CD4-positive, alpha-beta T cell (primary cell): Measurements from ENCODE around the gene MGAT5B. TPM values are rescaled to one million over a fixed set of nuclear protein-coding genes. Genes with fewer than 3 reads are reported as not detected.

Source experiments
- ATAC-seq: fragments of 200-7000 bp; cut with Tn5 transposase; one replicate; pipeline ENCODE4 v1.10.0; 2022; ENCODE audit warnings: mild to moderate bottlenecking; ENCODE audit not compliant: poor library complexity
- CTCF ChIA-PET: fragments of 350-600 bp; sonication (Branson Sonifier 250); formaldehyde crosslinking; loops from one replicate; lab custom pipeline; 2021; ENCODE audit warnings: antibody characterized with exemption, inconsistent platforms; lab: Charles Lee
- POLR2A ChIA-PET: fragments of 350-600 bp; sonication (Branson Sonifier 250); formaldehyde crosslinking; loops from one replicate; lab custom pipeline; 2021; ENCODE audit warnings: antibody characterized with exemption, inconsistent platforms; lab: Charles Lee
- DNase-seq, 14 experiments: peaks; one replicate each; pipeline ENCODE4 v3.0.0-alpha.2; 2013 to 2020; ENCODE audit warnings: mixed read lengths in 2 of 14
- H3K27ac ChIP-seq, 2 donors: one replicate each; pipeline versions ENCODE4 v1.5.1 to v1.7.0; 2013; ENCODE audit warnings: low read length in 2 of 2, low read depth in 1 of 2, mild to moderate bottlenecking in 1 of 2
- H3K27me3 ChIP-seq, 2 experiments: 1 replicate in 1 of 2; 2 replicates in 1 of 2; pipeline versions ENCODE4 v1.6.1 to v1.7.0; 2013; ENCODE audit warnings: low read length in 2 of 2, control low read depth in 1 of 2, mild to moderate bottlenecking in 1 of 2, moderate library complexity in 1 of 2; ENCODE audit not compliant: insufficient read depth in 2 of 2, control insufficient read depth in 1 of 2
- H3K36me3 ChIP-seq: one replicate; pipeline ENCODE4 v1.6.1; 2013; ENCODE audit warnings: low read length, control low read depth; ENCODE audit not compliant: insufficient read depth
- H3K4me1 ChIP-seq: one replicate; pipeline ENCODE4 v1.6.1; 2013; ENCODE audit warnings: low read length, control low read depth; ENCODE audit not compliant: insufficient read depth
- H3K4me3 ChIP-seq: one replicate; pipeline ENCODE4 v1.5.1; 2013; ENCODE audit warnings: mild to moderate bottlenecking, low read length, moderate library complexity
- H3K9me3 ChIP-seq, 2 experiments: 1 replicate in 1 of 2; 2 replicates in 1 of 2; pipeline versions ENCODE4 v1.6.1 to v1.7.0; 2013; ENCODE audit warnings: low read length in 2 of 2, mild to moderate bottlenecking in 2 of 2, control low read depth in 1 of 2, moderate library complexity in 1 of 2; ENCODE audit not compliant: control insufficient read depth in 1 of 2, insufficient read depth in 1 of 2
- H3K27ac Mint-ChIP-seq: one replicate; pipeline ENCODE4 v1.8.0; 2020; ENCODE audit warnings: mixed read lengths
- H3K27me3 Mint-ChIP-seq: one replicate; pipeline ENCODE4 v1.8.0; 2021; ENCODE audit warnings: mixed read lengths
- H3K36me3 Mint-ChIP-seq: one replicate; pipeline ENCODE4 v1.8.0; 2021; ENCODE audit warnings: low read depth, mixed read lengths
- H3K4me1 Mint-ChIP-seq: one replicate; pipeline ENCODE4 v1.8.0; 2021; ENCODE audit warnings: low read depth, mixed read lengths
- H3K4me3 Mint-ChIP-seq: one replicate; pipeline ENCODE4 v1.8.0; 2020; ENCODE audit warnings: mild to moderate bottlenecking, mixed read lengths
- H3K9me3 Mint-ChIP-seq: one replicate; pipeline ENCODE4 v1.8.0; 2020; ENCODE audit warnings: mixed read lengths
- intact Hi-C, 2 experiments: fragments of 100-400 bp; cut with DNase I in 1 of 2; cut with micrococcal nuclease in 1 of 2; formaldehyde crosslinking; loops; one replicate each; pipeline versions ENCODE4 v1.15.1 to v1.9.0; 2023 to 2025; cut with DNase I, micrococcal nuclease
- total RNA-seq, 174 experiments: library from RNA in 2 of 174; stranded (reverse) in 2 of 174; gene quantifications; one replicate each; pipeline ENCODE4 v1.2.3 and lab custom pipeline; 2021 to 2026
- TF ChIP-seq, protein P1 (sequence below): fragments of 200-600 bp; IDR thresholded peaks from one replicate; pipeline ENCODE4 v1.8.0; 2022; ENCODE audit warnings: antibody characterized with exemption, mild to moderate bottlenecking

The MGAT5B gene
- total RNA-seq, 2 experiments from 2014 or later: 0.28 to 0.77 TPM

DNA sequence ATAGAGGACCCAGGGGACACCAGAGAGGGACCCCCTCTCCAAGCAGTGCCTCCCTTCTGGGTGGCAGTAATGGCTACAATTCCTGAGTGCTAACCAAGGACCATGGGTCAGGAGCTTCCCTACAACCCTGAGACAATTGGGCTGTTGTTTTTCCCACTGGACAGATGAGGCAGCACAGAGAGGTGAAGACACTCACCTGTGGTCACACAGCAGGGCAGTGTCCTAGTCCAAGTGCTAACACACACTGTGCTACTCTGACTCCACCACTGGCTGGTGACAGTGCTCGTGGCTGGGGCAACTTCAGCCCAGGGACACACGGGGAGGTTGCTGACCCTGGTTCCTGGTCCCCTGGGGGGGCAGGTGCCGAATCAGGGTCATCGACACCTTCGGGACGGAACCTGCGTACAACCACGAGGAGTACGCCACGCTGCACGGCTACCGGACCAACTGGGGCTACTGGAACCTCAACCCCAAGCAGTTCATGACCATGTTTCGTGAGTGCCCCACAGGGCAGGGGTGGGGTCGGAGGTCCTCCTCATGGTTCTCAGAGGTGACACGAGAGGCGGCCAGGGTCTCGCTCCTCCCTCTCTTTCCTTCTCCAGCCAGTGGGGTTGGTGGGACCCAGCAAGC, 58.1 kb downstream of the MGAT5B start:
- intact Hi-C loops: loop anchor here in 1 of 2 experiments (10.0 kb wide), 1 partner anchor 818 kb away; no protein-coding TSS in a partner anchor
- H3K4me1 Mint-ChIP-seq: no peaks in the 10 kb centered on the region
- H3K27ac ChIP-seq: no peak overlapping the region
- no peaks in the 10 kb centered on the region for H3K36me3 ChIP-seq
- H3K4me1 ChIP-seq: peaks cover 6% of the 10 kb centered on the region
- POLR2A ChIA-PET: no interaction called here
- no peak overlapping the region for H3K4me3 ChIP-seq
- H3K4me3 Mint-ChIP-seq: no peak overlapping the region
- no peaks in the 10 kb centered on the region for H3K9me3 ChIP-seq
- TF ChIP-seq, protein P1, sequence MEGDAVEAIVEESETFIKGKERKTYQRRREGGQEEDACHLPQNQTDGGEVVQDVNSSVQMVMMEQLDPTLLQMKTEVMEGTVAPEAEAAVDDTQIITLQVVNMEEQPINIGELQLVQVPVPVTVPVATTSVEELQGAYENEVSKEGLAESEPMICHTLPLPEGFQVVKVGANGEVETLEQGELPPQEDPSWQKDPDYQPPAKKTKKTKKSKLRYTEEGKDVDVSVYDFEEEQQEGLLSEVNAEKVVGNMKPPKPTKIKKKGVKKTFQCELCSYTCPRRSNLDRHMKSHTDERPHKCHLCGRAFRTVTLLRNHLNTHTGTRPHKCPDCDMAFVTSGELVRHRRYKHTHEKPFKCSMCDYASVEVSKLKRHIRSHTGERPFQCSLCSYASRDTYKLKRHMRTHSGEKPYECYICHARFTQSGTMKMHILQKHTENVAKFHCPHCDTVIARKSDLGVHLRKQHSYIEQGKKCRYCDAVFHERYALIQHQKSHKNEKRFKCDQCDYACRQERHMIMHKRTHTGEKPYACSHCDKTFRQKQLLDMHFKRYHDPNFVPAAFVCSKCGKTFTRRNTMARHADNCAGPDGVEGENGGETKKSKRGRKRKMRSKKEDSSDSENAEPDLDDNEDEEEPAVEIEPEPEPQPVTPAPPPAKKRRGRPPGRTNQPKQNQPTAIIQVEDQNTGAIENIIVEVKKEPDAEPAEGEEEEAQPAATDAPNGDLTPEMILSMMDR: no peak
- no peak overlapping the region for H3K27ac Mint-ChIP-seq
- no peaks in the 10 kb centered on the region for H3K27me3 ChIP-seq
- no peaks in the 10 kb centered on the region for H3K27me3 Mint-ChIP-seq
- no peaks in the 10 kb centered on the region for H3K9me3 Mint-ChIP-seq
- H3K36me3 Mint-ChIP-seq: no peaks in the 10 kb centered on the region
- CTCF ChIA-PET: no interaction called here
- no peak for DNase-seq
- ATAC-seq: no peak

DNA sequence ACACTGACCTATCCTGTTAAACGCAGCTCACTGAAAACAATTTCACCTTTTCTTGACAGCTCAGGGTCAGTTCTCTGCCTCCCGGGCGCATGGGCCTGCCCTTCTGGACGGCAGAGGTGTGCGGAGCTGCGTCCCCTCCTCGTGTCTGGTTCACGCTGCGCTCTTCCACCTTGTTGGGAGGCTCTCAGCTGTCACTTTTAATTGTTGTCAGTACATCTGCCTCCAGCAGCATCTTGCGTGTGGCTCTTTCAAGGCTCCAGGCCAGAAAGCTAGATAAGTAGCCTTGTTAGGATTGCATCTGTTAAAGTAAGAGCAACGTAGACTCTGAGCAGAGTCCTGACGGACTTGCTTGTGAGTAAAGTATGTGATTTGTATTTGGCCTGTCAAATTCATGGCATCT, 59.4 kb downstream of the MGAT5B start:
- TF ChIP-seq, protein P1: no peak
- no peaks in the 10 kb centered on the region for H3K4me1 Mint-ChIP-seq
- no peaks in the 10 kb centered on the region for H3K9me3 ChIP-seq
- H3K4me3 Mint-ChIP-seq: no peak overlapping the region
- no peak overlapping the region for H3K27ac Mint-ChIP-seq
- H3K36me3 Mint-ChIP-seq: no peaks in the 10 kb centered on the region
- DNase-seq (no peak), ATAC-seq (no peak)
- intact Hi-C loops: loop anchor here in 1 of 2 experiments (10.0 kb wide), 1 partner anchor 817 kb away; no protein-coding TSS in a partner anchor
- peaks cover 6% of the 10 kb centered on the region for H3K4me1 ChIP-seq
- no peaks in the 10 kb centered on the region for H3K36me3 ChIP-seq
- H3K27ac ChIP-seq: no peak overlapping the region
- H3K27me3 Mint-ChIP-seq: no peaks in the 10 kb centered on the region
- POLR2A ChIA-PET: interaction anchor here (0.6 kb wide), 1 partner anchor 9 kb away, joined by 3 read pairs; no protein-coding TSS in a partner anchor
- no peaks in the 10 kb centered on the region for H3K27me3 ChIP-seq
- CTCF ChIA-PET: no interaction called here
- no peak overlapping the region for H3K4me3 ChIP-seq
- H3K9me3 Mint-ChIP-seq: no peaks in the 10 kb centered on the region

DNA sequence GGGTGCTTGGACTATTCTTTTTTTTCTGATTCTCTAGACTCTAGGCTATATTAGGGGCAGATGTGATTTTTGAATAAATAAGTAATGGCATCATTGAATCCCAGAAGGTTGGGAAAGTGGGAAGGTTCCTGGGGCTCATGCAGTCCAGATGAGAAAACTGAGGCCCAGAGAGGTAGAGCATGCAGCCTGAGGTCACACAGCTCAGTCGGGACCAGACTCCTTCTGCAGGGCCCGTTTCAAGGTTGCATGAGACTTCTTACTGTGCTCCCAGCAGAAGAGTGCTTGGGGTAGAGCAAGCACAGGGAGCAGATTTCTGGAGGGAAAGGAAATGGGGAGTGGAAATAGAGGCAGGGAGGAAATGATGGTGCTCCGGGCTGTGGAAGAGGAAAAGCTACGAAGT, 59.8 kb downstream of the MGAT5B start:
- CTCF ChIA-PET: no interaction called here

More for the DNA sequence above, 59.8 kb downstream of the MGAT5B start:
- Histone ChIP-seq H3K27ac (no peak overlapping the region), H3K4me1 (peaks cover 6% of the 10 kb centered on the region), H3K27me3 (no peaks in the 10 kb centered on the region), H3K4me3 (no peak overlapping the region), H3K36me3 (no peaks in the 10 kb centered on the region), H3K9me3 (no peaks in the 10 kb centered on the region)
- no peak for ATAC-seq
- H3K4me3 Mint-ChIP-seq: no peak overlapping the region
- POLR2A ChIA-PET: no interaction called here
- no peaks in the 10 kb centered on the region for H3K4me1 Mint-ChIP-seq
- TF ChIP-seq, protein P1: no peak
- no peaks in the 10 kb centered on the region for H3K27me3 Mint-ChIP-seq
- no peak overlapping the region for H3K27ac Mint-ChIP-seq
- H3K36me3 Mint-ChIP-seq: no peaks in the 10 kb centered on the region
- intact Hi-C loops: loop anchor here in 1 of 2 experiments (10.0 kb wide), 1 partner anchor 817 kb away; no protein-coding TSS in a partner anchor
- DNase-seq: no peak
- no peaks in the 10 kb centered on the region for H3K9me3 Mint-ChIP-seq
